Right ventricle myocardium inferior (tissue), 1 donor: Measurements from ENCODE around the gene ADPGK. TPM values are rescaled to one million over a fixed set of nuclear protein-coding genes. Genes with fewer than 3 reads are reported as not detected.
"Not testable (repeated sequence)": the region's sequence is repeated elsewhere in the genome, so short reads cannot be mapped to it uniquely, and the experiment has no call there.

Experiments
- ATAC-seq: fragments of 200-7000 bp; cut with Tn5 transposase; one replicate; pipeline ENCODE4 v1.9.1; 2020; ENCODE audit warnings: mild to moderate bottlenecking, moderate library complexity
- DNase-seq: peaks from one replicate; pipeline ENCODE4 v3.0.0; 2021; ENCODE audit errors: missing footprints
- intact Hi-C: fragments of 100-400 bp; cut with DNase I; formaldehyde crosslinking; loops from one replicate; pipeline ENCODE4 v1.11.0; 2022
- total RNA-seq: library from RNA; stranded (reverse); fragmentation: NEBNext Ultra II Directional; extraction: Animal tissue kit (Norgen Biotek cat#: 25700); gene quantifications from one replicate; pipeline ENCODE4 v1.2.1, GENCODE V29; 2021
- donor health status: DM: no; HTN: yes; CAD: no; lungs with severe emphysema.

The ADPGK gene
- total RNA-seq, 1 donor from 2014 or later, result 11.4 TPM

DNA sequence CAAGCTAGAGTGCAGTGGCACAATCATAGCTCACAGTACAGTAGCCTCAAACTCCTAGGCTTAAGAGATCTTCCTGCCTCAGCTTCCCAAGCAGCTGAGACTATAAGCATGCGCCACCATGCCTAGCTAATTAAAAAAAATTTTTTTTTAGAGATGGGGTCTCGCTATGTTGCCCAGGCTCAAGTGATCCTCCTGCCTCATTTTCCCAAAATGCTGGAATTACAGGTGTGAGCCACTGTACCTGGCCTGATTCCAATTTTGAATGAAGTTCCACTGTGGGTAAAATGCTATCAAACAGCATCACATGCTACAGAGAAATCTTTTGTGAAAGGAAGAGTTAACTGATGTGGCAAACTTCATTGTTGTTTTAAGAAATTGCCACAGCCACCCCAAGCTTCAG, 17.5 kb downstream of the ADPGK start:
- intact Hi-C loops, result no loop called here
- DNase-seq, result no peak
- no peak for ATAC-seq

DNA sequence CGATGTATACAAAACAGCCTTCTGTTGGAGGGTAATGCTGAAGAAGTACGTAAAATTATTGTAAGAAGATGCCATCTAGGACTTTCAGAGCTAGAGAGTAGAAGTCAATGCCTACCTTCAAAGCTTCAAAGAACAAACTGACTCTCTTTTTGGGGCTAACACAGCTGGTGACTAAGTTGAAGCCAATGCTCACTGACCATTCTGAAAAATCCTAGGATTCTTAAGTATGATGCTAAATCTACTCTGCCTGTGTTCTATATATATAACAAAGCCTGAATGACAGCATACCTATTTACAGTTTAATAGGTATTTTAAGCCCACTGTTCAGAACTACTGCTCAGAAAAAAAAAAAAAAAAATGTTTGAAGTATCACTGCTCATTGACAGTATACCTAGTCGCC, 18.9 kb downstream of the ADPGK start:
- no peak for ATAC-seq
- intact Hi-C loops, result no loop called here
- no peak for DNase-seq

DNA sequence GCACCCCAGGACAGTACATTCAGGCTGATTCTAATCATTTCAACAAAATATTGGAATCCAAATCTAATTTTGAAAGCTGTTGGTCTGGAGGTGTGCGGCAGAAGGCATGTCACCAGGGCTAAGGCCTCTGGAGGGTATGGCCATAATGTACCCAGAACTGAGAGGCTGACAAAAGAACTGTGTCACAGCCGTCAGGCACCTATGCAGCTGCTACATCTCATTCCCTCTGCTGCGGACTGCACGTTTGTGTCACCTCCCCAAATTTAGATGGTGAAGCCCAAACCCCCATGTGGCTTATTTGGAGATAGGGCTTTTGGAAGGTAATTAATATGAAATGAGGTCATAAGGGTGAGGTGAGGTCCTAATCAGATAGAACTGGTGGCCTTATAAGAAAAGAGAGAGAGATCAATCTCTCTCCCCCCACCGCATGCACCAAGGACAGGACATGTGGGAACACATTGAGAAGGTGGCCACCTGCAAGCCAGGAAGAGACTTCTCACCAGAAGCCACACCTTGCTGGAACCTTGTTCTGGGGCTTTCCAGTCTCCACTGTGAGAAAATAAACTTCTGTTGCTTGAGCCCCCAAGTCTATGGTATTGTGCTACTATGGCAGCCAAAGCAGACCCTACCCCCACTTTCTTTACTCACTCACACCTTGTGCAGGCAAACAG, 22.8 kb downstream of the ADPGK start:
- ATAC-seq (no peak), DNase-seq (no peak)
- intact Hi-C loops, result no loop called here

DNA sequence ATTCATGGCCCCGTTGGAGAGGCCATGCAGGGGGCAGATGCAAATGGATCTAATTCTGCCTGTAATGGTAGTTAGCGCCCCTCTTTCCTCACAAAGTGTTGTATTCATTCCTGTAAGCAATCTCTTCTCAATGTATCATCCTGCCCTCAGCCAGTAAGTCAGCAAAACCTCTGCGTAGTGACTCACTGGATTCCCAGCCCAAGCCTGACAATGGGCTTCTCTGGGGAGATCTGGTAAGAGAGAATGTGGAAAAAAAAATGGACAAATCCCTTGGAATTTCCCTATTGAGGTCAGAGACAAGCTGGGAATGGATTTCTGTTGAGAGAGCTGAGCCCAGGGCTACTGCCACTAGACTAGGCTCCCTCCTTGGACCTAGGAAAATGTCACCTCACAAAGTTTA, 25.4 kb downstream of the ADPGK start:
- no peak for DNase-seq
- intact Hi-C loops, result no loop called here
- no peak for ATAC-seq

DNA sequence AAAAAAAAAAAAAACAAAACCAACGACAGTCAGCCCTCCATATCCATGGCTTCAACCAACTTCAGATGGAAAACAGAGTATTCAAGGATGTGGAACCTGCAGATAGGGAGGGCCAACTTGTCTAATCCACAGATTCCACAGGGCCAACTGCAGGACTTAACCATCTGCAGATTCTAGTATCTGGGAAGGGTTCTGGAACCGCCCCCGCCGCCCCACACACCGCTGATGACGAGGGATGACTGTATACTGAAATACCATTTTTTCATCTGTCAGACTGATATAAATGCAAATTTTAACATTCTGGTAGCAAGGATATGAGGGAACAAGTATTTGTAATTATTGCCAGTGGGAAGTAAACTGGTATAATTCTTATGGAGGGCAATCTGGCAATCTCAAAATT, 29.5 kb downstream of the ADPGK start:
- ATAC-seq, result no peak
- intact Hi-C loops, result no loop called here
- DNase-seq, result no peak

DNA sequence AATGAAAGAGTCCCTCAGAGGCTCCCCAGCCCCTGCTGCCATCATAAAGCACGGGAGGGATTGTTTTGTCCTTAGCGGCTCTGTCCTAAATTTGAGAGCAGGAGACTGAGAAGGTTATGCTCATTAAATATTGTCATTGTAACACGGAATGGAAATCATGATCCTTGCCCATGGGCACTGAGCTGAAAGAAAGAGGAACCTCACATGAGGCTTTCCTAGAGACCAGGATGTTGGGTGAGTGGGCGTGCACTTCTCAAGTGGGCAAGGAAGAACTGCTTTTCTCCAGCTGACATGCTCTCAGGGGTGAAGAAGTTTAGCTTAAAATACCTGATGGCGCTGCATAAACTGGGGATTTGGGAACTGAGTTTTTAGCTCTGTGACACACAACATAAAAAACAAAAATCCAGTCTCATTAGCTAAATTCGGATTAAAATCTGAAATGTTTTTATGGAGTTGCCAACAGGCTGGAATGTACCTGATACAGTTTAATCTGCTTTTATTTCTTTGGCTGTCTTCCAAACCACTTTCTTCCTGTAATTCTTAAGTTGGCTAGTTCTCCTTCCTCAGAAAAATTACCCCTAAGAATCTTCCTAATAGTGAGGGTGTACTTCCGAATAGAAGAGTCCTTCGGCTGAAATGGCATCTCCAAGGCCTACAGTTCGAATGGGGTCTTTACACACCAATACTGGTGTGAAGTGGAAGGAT, 31.7 kb downstream of the ADPGK start:
- no peak for DNase-seq
- intact Hi-C loops, result no loop called here
- ATAC-seq, result no peak

DNA sequence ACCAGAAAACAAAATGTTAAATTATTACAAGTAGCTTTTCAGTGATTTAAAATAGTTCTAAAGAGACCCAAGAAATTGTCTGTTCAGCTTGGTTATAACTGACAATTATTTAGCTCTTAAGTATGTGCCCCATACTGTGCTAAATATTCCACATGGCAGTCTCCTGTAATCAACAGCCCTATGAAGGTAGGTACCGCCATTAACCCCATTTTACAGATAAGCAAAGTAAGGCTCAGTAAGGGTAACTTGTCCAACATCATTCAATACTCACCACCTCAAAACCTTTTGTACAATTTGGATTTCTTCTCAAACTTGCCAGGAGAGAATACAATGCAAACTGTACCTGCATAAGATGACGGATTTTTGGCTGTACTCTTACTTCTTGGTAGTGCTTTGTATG, 33.9 kb downstream of the ADPGK start:
- intact Hi-C loops, result no loop called here
- DNase-seq (no peak), ATAC-seq (no peak)

DNA sequence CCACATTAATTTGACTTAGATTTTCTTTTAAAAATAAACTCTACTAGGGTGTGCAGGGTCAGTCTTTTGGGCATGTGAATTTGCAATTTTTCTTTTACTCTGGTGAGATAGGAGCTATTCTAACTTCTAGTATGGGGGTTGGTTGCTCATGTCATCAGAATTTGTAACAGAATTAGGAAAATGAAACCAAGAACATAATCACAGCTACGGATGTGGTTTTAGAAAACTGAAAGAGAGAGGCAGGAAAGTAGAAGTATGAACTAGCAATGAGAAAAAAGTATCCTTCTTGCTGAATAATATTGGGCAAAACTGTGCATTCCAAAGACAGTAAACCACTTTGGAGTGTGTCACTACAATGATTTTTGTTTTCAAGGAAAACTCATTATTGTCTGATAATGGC, 43.3 kb downstream of the ADPGK start:
- ATAC-seq (no peak), DNase-seq (no peak)
- intact Hi-C loops, result no loop called here

DNA sequence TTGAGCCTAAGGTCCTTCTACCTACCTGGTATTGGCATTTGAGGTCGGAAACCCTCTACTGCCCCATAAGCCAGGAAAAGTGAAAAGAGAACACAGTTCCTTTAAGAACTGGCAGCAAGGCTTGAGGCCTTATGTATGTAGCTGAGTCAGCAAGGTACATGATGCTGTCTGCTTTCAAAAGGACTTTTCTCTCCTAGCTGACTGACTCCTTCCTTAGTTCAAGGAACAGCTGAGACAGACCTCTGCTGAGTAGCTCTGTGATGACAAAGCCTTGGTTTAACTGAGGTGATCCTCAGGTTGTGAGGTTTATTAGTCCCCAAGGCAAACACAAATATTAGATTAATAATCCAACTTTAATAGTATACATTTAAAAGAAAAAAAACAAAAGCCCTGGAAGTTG, 45.8 kb downstream of the ADPGK start:
- intact Hi-C loops, result no loop called here
- ATAC-seq (no peak), DNase-seq (no peak)

DNA sequence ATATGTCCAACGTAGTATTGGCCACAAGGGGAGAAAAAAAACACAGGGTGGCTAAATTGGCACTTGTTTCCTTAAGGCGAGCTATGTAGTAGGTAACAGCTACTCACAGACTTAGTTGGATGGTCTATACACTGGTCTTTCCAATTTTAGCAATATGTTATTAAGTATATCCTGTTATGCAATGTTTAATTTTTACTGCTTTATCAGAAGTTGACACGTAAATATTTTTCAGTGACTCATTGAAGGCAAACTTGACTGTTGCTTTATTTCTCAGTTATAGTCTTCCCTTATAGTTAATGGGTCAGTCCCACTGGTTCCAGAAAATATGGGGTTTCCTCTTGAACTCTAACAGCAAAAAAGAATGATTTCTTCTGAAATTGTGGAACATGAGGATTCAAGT, 46.5 kb downstream of the ADPGK start:
- intact Hi-C loops, result no loop called here
- DNase-seq (no peak), ATAC-seq (no peak)

DNA sequence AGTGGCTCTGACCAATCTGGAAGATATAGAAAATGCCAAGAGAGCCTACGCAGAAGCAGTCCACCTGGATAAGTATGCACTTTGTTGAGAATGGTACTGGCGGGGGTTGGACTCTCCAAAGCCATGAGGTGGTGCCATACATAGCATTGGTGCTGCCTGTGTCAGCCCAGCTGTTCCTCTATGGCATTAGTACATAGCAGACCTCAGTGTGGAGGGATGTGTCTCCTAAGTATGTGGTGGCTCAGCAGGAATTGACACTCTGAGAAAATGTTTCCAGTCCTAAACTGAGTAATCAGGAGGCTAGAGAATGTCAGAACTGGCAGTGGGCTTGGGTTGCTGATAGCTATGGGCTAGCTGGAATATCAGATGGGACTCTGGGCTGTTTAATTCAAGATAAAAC, 48.4 kb downstream of the ADPGK start:
- intact Hi-C loops, result no loop called here
- DNase-seq, result no peak
- ATAC-seq, result no peak

DNA sequence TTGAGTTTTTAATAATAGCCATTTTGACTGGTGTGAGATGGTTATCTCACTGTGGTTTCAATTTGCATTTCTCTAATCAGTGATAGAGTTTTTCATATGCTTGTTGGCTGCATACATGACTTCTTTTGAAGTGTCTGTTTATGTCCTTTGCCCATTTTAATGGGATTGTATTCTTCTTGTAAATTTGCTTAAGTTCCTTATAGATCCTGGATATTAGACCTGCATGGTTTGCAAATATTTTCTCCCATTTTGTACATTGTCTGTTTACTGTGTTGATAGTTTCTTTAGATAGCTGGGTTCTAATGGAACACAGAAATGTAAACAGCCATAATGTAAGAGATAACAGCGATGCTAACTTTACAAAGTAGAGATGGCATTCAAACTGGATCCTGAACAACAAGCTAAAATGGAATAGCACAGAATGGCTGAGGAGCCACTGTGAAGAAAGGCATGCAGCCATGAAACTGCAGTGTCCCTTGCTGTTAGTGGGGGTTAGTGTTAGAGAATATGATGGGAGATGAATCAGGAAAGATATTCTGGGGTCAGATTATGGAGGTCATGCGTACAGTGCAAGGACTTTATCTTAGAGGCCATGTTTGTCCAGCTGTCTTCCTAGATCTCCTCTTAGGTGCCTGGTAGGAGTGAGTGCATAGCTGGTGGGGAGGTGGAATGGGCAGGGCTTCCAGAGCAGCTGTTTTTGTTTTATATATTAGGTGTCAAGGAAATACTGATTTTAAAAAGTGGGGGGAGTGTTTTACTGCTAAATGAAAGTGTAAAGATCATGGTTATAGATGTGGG, 49.4 kb downstream of the ADPGK start:
- DNase-seq, result no peak
- ATAC-seq, result no peak
- intact Hi-C loops, result no loop called here

DNA sequence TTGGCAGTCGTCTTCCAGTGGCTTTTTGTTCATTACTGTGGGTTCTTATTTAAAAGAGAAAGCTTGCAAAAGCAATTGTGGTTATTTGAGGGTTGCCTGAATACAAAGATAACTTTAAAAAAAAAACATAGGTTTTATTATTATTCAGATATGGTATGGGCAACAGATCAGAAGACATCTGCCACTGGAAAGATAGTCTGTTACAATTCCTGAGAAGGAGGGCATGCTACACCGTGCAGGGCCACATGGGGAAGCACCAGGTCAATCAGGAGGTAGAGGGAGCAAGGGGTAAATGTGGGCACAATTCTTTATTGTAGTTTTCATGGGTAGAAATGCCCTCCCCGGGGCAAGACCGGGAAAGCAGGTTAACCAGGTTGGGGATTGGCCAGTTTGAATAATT, 51.0 kb downstream of the ADPGK start:
- intact Hi-C loops, result no loop called here
- ATAC-seq (no peak), DNase-seq (no peak)

DNA sequence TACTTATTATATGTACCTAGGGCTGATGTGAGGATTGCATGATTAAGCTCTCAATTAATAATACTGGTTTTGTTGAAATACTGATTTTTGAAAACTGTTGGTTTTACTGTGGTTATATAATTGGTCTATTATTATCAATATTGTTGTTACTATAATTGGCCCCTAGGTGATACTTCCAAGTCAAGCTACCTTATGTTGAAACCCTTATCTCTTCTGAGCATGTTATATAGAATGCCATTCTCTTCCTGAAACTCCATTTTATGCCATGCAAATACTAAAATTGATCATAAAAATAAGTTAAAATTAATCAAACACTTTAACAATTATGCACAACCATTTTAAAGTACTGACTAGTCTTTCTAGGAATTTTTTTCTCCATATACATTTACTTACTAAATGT, 51.5 kb downstream of the ADPGK start:
- ATAC-seq (no peak), DNase-seq (no peak)
- intact Hi-C loops, result no loop called here

DNA sequence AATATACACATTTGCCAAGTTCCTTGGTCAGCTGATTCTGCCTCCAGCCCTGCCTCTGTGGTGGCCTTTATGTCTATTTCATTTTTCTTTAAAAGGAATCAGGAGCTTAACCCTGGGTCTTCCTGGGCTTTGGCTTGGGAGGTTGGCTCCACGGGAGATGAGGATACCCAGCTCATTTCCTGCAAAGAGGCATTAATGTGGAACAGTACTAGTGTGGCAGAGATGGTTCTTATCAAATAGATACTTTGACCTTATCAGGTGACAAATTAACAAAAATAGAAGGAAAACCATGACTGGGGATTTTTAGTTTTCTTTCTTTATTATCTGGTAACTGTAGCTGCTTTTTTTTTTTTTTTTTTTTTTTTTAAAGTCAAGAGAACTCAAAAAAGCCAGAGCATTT, 54.7 kb downstream of the ADPGK start:
- DNase-seq (no peak), ATAC-seq (no peak)
- intact Hi-C loops, result loop anchor here (10.0 kb wide), 1 partner anchor 546 kb away; no protein-coding TSS in a partner anchor

DNA sequence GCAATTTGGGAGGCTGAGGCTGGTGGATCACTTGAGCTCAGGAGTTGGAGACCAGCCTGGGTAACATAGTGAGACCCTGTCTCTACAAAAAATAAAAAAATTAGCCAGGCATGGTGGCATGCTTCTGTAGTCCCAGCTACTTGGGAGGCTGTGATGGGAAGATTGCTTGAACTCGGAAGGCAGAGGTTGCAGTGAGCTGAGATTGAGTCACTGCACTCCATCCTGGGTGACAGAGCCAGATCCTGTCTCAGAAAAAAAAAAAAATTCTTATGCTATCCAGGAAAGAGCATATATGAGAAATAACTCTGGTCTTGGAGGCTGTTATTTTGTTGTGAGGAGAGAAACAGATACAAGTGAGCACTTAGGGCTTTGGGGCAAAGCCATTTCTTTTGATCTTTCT, 55.3 kb downstream of the ADPGK start:
- not testable (repeated sequence) for ATAC-seq, DNase-seq
- intact Hi-C loops, result loop anchor here (10.0 kb wide), 1 partner anchor 547 kb away; no protein-coding TSS in a partner anchor

DNA sequence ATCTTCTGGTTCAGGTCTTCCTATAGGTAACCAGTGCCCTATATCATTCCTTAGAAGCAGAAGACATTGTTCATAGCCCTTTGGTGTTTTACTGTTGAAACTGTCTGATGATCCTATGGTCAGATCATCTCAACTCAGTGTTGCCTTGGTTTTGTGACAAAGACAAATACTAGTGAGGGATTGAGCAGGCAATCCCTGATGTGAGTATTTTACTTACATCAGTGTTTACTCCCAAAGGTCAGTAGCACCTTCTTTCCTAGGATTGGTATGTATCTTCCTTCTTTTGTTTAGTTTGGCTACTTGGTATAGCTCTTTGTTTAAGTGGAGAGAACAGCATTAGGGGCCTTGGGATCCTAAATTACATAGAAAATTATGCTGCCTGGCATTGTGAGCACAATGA, 56.4 kb downstream of the ADPGK start:
- DNase-seq (no peak), ATAC-seq (no peak)
- intact Hi-C loops, result loop anchor here (10.0 kb wide), 1 partner anchor 548 kb away; no protein-coding TSS in a partner anchor

DNA sequence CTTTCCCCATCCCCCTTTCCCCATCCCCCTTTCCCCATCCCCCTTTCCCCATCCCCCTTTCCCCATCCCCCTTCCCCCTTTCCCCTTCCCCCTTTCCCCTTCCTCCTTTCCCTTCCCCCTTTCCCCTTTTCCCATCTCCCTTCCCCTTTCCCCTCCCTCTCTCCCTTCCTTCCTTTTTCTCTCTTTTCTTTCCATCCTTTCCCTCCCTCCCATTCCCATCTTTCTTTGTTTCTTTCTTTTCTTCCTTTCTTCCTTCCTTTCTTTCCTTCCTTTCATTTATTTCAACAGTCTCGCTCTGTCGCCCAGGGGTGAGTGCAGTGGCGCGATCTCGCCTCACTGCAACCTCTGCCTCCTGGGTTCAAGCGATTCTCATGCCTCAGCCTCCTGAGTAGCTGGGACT, 57.7 kb downstream of the ADPGK start:
- DNase-seq, ATAC-seq: not testable (repeated sequence)
- intact Hi-C loops, result loop anchor here (10.0 kb wide), 1 partner anchor 549 kb away; no protein-coding TSS in a partner anchor

DNA sequence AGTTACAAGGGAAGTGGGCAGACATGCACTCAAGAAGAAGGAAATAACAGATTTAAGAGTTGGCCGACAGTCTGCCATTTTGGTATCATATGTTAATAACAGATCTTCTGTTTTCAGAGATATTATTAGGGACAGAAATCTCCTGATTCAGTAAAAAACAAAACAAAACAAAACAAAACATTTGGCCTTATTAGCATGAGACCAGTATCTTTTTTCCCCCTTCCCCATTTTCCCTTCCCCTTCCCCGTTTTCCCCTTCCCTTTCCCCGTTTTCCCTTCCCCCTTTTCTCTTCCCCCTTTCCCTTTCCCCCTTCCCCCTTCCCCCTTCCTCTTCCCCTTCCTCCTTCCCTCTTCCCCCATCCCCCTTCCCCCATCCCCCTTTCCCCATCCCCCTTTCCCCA, 58.1 kb downstream of the ADPGK start:
- intact Hi-C loops, result loop anchor here (10.0 kb wide), 1 partner anchor 549 kb away; no protein-coding TSS in a partner anchor
- DNase-seq (no peak), ATAC-seq (no peak)

DNA sequence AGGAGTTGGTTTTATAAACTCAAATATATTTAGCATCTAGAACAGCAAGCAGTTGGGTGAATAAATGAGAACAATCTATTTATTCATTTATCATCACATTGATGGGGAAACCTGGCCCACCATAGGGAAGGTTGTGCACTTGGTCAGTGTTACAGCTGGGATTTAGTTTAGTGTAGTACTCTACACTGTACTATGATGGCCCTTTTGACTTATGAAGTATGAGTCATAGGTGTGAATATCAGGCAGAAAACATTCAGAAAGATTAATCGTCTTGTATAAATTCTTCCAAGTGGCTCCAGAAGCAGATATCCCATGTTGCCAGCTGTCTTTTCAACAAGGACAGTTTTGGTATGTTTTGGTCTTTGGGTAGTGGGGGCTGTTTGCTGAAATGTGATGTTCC, 59.5 kb downstream of the ADPGK start:
- no peak for ATAC-seq
- intact Hi-C loops, result loop anchor here (5.0 to 10.0 kb wide), 2 partner anchors 358 to 551 kb away; no protein-coding TSS in a partner anchor
- DNase-seq, result no peak
